ENCODE results near the gene A2M.

A2M gene

GRCh38 chr12:9108504-9109212 lies 7.1 kb downstream of the A2M start:
- H3K9me3 ChIP-seq (ENCODE audit: control insufficient read depth, insufficient read depth, low read depth, low read length) = no peaks in the 10 kb centered on the region
- H3K27ac ChIP-seq (ENCODE audit: extremely low read depth, low read depth, low read length) = no peak overlapping the region
- no peak for TF ChIP-seq ZBTB20 (tag by site-specific recombination; IDR thresholded peaks at IDR 0.05)
- no peak for TF ChIP-seq ZNF140 (tag by site-specific recombination; IDR thresholded peaks at IDR 0.05)
- TF ChIP-seq ZBTB8A (tag by site-specific recombination; IDR thresholded peaks at IDR 0.05) = no peak
- no peak for TF ChIP-seq ZNF133 (tag by site-specific recombination; IDR thresholded peaks at IDR 0.05)
- no peak for TF ChIP-seq ZNF391 (tag by site-specific recombination; IDR thresholded peaks at IDR 0.05; ENCODE audit: borderline replicate concordance, low read depth)
- no peak for TF ChIP-seq ZNF202 (tag by site-specific recombination; IDR thresholded peaks at IDR 0.05; ENCODE audit: borderline replicate concordance)
- no peak for TF ChIP-seq KLF8 (tag by site-specific recombination; IDR thresholded peaks at IDR 0.05)
- no peak for TF ChIP-seq ZSCAN4 (tag by site-specific recombination; IDR thresholded peaks at IDR 0.05)
- TF ChIP-seq ZSCAN16 (tag by site-specific recombination; IDR thresholded peaks at IDR 0.05) = no peak
- no peak for TF ChIP-seq YY1 (tag by site-specific recombination; IDR thresholded peaks at IDR 0.05)
- no peak for TF ChIP-seq ZNF645 (tag by site-specific recombination; IDR thresholded peaks at IDR 0.05)
- TF ChIP-seq ZNF24 (tag by site-specific recombination; IDR thresholded peaks at IDR 0.05) = no peak
- no peak for TF ChIP-seq ZNF132 (tag by site-specific recombination; IDR thresholded peaks at IDR 0.05; ENCODE audit: borderline replicate concordance)
- no peak for TF ChIP-seq ZNF513 (tag by site-specific recombination; IDR thresholded peaks at IDR 0.05)
- TF ChIP-seq ZSCAN18 (tag by site-specific recombination; IDR thresholded peaks at IDR 0.05) = no peak
- TF ChIP-seq SCRT1 (tag by site-specific recombination; IDR thresholded peaks at IDR 0.05; ENCODE audit: borderline replicate concordance) = no peak
- TF ChIP-seq ZNF529 (tag by site-specific recombination; IDR thresholded peaks at IDR 0.05; ENCODE audit: insufficient replicate concordance) = no peak
- no peak for TF ChIP-seq ZNF18 (tag by site-specific recombination; IDR thresholded peaks at IDR 0.05)
- no peaks in the 10 kb centered on the region for H3K36me3 ChIP-seq (ENCODE audit: control insufficient read depth in 2 of 2, insufficient read depth in 1 of 2, low read length in 2 of 2)
- H3K4me3 ChIP-seq (ENCODE audit: low read depth, low read length) = no peak overlapping the region
- no peaks in the 10 kb centered on the region for H3K4me1 ChIP-seq (ENCODE audit: control insufficient read depth, insufficient read depth, low read length)
- ChIA-PET POLR2A (no interaction called here), CTCF (no interaction called here)

- ChIA-PET CTCF (no interaction called here), POLR2A (no interaction called here)
- Histone ChIP-seq H3K4me3 (ENCODE audit: low read depth, low read length) (no peak overlapping the region), H3K36me3 (ENCODE audit: control insufficient read depth in 2 of 2, insufficient read depth in 1 of 2, low read length in 2 of 2) (no peaks in the 10 kb centered on the region), H3K27ac (ENCODE audit: extremely low read depth, low read depth, low read length) (no peak overlapping the region), H3K9me3 (ENCODE audit: control insufficient read depth, insufficient read depth, low read depth, low read length) (no peaks in the 10 kb centered on the region), H3K4me1 (ENCODE audit: control insufficient read depth, insufficient read depth, low read length) (no peaks in the 10 kb centered on the region)
- no peak for TF ChIP-seq ZNF645 (tag by site-specific recombination; IDR thresholded peaks at IDR 0.05)
- no peak for TF ChIP-seq ZNF654 (tag by site-specific recombination; IDR thresholded peaks at IDR 0.05; ENCODE audit: low read depth)
- TF ChIP-seq ZNF366 (tag by site-specific recombination; conservative IDR thresholded peaks at IDR 0.05) = no peak
- TF ChIP-seq ELK4 (IDR thresholded peaks at IDR 0.05; ENCODE audit: borderline replicate concordance, low read depth, low read length) = no peak
- no peak for TF ChIP-seq ZNF513 (tag by site-specific recombination; IDR thresholded peaks at IDR 0.05)
- no peak for TF ChIP-seq SCRT1 (tag by site-specific recombination; IDR thresholded peaks at IDR 0.05; ENCODE audit: borderline replicate concordance)
Measured at GRCh38 chr12:9107542-9107873, 8.2 kb downstream of the A2M start.

All from HEK293 (cell line).